Left colon (tissue), 2 donors: ENCODE measurements around the gene MSANTD4. TPM values are rescaled to one million over a fixed set of nuclear protein-coding genes. Genes with fewer than 3 reads are reported as not detected.

Experiments used
- total RNA-seq, 2 donors: library from RNA; stranded (reverse); fragmentation: NEBNext Ultra II Directional; extraction: Animal tissue kit (Norgen Biotek cat#: 25700); gene quantifications; one replicate each; pipeline ENCODE4 v1.2.1, GENCODE V29; 2021
- donor health status: DM: no; HTN: no; CAD: no.
- donor health status: DM: yes; HTN: yes; CAD: no.

Gene MSANTD4
- total RNA-seq, 2 donors from 2014 or later = 6.7 to 8.2 TPM

Other genes starting within 250 kb of the MSANTD4 start
- 1 to 10 TPM; 5.5 to 6.5 TPM for gene KBTBD3, start 55.1 kb upstream of the MSANTD4 start, total RNA-seq
- gene AASDHPPT, start 55.4 kb upstream of the MSANTD4 start, total RNA-seq = 10 to 100 TPM; 15.8 to 17.6 TPM